ENCODE data around the gene TLK2. TPM values are rescaled to one million over a fixed set of nuclear protein-coding genes. Genes with fewer than 3 reads are reported as not detected.

Gene TLK2
- total and polyA plus RNA-seq, 2 experiments from 2014 or later, result 19.6 to 56.1 TPM

DNA sequence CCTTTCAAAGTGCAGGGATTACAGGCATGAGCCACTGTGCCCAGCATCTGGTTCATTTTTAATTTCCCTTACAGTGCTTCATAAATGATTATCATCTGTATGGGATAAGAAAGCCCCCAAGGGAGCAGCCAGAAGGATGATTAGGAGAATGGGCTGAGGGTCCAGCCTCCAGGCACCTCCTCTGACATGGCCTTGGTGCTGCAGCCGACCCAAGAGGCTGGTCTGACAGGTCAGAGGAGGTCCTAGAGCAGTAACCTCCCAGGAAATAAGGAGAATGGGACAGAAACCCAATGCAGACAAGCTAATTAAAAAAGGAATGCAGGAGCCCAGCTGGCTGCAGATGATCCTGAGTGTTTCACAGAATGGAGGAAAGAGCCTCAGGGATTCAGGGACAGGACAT is 177.8 kb downstream of the TLK2 start:
- H2AFZ ChIP-seq, result no peak overlapping the region
- H3K4me3 Mint-ChIP-seq, result no peak overlapping the region
- no peak overlapping the region for H3K27ac ChIP-seq (ENCODE audit: low read depth)
- H3K4me1 Mint-ChIP-seq, result peaks cover 22% of the 10 kb centered on the region
- no peaks in the 10 kb centered on the region for H4K20me1 ChIP-seq (replicated peaks; ENCODE audit: insufficient read depth)
- H3K4me3 ChIP-seq, result no peak overlapping the region
- H3K36me3 Mint-ChIP-seq (ENCODE audit: low read depth), result peaks cover 11% of the 10 kb centered on the region; the same call in 2 of the 3 replicates
- H3K79me2 ChIP-seq (replicated peaks; ENCODE audit: insufficient read depth), result no peaks in the 10 kb centered on the region
- TF ChIP-seq REST (IDR thresholded peaks at IDR 0.05; ENCODE audit: unreplicated experiment), result no peak
- TF ChIP-seq NANOG (IDR thresholded peaks at IDR 0.05; ENCODE audit: borderline replicate concordance), result no peak
- TF ChIP-seq CREB1 (CRISPR knock-in tag; IDR thresholded peaks at IDR 0.05; ENCODE audit: low read depth), result no peak
- TF ChIP-seq ZNF114 (CRISPR knock-in tag; IDR thresholded peaks at IDR 0.05), result no peak
- TF ChIP-seq CTCF (conservative IDR thresholded peaks at IDR 0.05; ENCODE audit: low read depth in 2 of 2), result no peak
- no peak for TF ChIP-seq JUNB (IDR thresholded peaks at IDR 0.05; ENCODE audit: unreplicated experiment)
- TF ChIP-seq, protein P1, sequence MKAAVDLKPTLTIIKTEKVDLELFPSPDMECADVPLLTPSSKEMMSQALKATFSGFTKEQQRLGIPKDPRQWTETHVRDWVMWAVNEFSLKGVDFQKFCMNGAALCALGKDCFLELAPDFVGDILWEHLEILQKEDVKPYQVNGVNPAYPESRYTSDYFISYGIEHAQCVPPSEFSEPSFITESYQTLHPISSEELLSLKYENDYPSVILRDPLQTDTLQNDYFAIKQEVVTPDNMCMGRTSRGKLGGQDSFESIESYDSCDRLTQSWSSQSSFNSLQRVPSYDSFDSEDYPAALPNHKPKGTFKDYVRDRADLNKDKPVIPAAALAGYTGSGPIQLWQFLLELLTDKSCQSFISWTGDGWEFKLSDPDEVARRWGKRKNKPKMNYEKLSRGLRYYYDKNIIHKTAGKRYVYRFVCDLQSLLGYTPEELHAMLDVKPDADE (IDR thresholded peaks at IDR 0.05), result no peak
- TF ChIP-seq EZH2 (IDR thresholded peaks at IDR 0.05; ENCODE audit: low read depth, unreplicated experiment), result no peak
- TF ChIP-seq, protein P2, sequence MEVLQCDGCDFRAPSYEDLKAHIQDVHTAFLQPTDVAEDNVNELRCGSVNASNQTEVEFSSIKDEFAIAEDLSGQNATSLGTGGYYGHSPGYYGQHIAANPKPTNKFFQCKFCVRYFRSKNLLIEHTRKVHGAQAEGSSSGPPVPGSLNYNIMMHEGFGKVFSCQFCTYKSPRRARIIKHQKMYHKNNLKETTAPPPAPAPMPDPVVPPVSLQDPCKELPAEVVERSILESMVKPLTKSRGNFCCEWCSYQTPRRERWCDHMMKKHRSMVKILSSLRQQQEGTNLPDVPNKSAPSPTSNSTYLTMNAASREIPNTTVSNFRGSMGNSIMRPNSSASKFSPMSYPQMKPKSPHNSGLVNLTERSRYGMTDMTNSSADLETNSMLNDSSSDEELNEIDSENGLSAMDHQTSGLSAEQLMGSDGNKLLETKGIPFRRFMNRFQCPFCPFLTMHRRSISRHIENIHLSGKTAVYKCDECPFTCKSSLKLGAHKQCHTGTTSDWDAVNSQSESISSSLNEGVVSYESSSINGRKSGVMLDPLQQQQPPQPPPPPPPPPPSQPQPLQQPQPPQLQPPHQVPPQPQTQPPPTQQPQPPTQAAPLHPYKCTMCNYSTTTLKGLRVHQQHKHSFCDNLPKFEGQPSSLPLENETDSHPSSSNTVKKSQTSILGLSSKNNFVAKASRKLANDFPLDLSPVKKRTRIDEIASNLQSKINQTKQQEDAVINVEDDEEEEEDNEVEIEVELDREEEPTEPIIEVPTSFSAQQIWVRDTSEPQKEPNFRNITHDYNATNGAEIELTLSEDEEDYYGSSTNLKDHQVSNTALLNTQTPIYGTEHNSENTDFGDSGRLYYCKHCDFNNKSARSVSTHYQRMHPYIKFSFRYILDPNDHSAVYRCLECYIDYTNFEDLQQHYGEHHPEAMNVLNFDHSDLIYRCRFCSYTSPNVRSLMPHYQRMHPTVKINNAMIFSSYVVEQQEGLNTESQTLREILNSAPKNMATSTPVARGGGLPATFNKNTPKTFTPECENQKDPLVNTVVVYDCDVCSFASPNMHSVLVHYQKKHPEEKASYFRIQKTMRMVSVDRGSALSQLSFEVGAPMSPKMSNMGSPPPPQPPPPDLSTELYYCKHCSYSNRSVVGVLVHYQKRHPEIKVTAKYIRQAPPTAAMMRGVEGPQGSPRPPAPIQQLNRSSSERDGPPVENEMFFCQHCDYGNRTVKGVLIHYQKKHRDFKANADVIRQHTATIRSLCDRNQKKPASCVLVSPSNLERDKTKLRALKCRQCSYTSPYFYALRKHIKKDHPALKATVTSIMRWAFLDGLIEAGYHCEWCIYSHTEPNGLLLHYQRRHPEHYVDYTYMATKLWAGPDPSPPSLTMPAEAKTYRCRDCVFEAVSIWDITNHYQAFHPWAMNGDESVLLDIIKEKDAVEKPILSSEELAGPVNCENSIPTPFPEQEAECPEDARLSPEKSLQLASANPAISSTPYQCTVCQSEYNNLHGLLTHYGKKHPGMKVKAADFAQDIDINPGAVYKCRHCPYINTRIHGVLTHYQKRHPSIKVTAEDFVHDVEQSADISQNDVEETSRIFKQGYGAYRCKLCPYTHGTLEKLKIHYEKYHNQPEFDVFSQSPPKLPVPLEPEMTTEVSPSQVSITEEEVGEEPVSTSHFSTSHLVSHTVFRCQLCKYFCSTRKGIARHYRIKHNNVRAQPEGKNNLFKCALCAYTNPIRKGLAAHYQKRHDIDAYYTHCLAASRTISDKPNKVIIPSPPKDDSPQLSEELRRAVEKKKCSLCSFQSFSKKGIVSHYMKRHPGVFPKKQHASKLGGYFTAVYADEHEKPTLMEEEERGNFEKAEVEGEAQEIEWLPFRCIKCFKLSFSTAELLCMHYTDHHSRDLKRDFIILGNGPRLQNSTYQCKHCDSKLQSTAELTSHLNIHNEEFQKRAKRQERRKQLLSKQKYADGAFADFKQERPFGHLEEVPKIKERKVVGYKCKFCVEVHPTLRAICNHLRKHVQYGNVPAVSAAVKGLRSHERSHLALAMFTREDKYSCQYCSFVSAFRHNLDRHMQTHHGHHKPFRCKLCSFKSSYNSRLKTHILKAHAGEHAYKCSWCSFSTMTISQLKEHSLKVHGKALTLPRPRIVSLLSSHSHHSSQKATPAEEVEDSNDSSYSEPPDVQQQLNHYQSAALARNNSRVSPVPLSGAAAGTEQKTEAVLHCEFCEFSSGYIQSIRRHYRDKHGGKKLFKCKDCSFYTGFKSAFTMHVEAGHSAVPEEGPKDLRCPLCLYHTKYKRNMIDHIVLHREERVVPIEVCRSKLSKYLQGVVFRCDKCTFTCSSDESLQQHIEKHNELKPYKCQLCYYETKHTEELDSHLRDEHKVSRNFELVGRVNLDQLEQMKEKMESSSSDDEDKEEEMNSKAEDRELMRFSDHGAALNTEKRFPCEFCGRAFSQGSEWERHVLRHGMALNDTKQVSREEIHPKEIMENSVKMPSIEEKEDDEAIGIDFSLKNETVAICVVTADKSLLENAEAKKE (CRISPR knock-in tag; IDR thresholded peaks at IDR 0.05), result no peak
- no peak for TF ChIP-seq STAT1 (IDR thresholded peaks at IDR 0.05; ENCODE audit: unreplicated experiment)
- no peak for TF ChIP-seq POLR2AphosphoS5 (IDR thresholded peaks at IDR 0.05; ENCODE audit: low read depth)
- TF ChIP-seq ZNF331 (CRISPR knock-in tag; IDR thresholded peaks at IDR 0.05; ENCODE audit: low read depth), result no peak
- TF ChIP-seq EZH2phosphoT487 (IDR thresholded peaks at IDR 0.05; ENCODE audit: unreplicated experiment), result no peak
- DNase-seq (ENCODE audit: low spot score) (no peak), ATAC-seq (no peak)
- H3K27me3 ChIP-seq (ENCODE audit: insufficient read depth), result peaks cover 6% of the 10 kb centered on the region; the same call in 1 of the 2 replicates
- peaks cover 12% of the 10 kb centered on the region; the same call in 1 of the 3 replicates for H3K9me3 Mint-ChIP-seq
- peaks cover 20% of the 10 kb centered on the region for H3K27me3 Mint-ChIP-seq (ENCODE audit: insufficient read depth, low read depth, poor library complexity)
- H3K9me2 ChIP-seq (ENCODE audit: insufficient read depth), result no peaks in the 10 kb centered on the region
- 0 out of 2 replicates have a peak, but pooled peaks cover 8% of the 10 kb centered on the region for H3F3A ChIP-seq (replicated peaks; ENCODE audit: low read depth)
- no peak overlapping the region for H3K27ac Mint-ChIP-seq
- peaks cover 13% of the 10 kb centered on the region for H3K4me1 ChIP-seq (ENCODE audit: insufficient read depth)
- no peak overlapping the region for H3K4me2 ChIP-seq
- no peaks in the 10 kb centered on the region for H3K36me3 ChIP-seq (ENCODE audit: insufficient read depth)
